Anterior cingulate cortex (tissue), 58 donors: ENCODE results near the gene BCAN.

Source experiments
- DNase-seq, 58 donors: peaks; one replicate each; lab custom pipeline; 2025; lab: John Stamatoyannopoulos, UW

BCAN gene

DNA sequence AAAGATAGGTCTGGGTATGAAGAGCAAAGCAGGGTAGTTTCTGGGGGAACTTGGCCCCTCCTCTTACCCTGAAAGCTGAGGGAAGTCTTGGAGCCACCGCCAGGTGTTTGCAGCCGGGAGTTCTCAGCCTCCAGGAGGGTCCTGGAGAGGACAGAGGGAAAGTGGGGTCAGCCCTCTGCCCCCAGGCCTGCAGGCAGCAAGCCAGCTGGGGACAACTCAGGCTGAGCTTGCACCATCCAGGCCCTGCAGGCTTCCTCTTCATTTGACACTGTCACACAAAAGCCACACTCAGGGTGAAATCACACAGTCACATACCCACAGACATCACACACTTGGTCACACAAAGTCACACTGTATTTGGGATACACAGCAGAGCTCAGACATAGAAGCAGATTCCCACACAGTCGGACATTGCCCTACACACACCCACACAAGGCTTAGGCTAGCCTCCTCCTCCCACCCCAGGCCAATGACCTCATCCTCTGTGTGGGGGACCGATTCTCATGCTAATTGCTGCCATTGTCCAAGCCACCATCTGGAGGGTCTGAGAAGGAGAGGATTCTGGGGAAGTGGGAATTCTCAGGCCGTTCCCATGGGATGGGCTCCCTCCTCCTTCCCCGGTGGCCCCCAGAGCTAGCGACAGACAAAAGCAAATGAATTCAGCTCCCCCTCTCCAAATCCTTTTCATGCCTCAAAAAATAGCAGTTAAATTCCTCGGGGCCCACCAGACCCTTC, 31.6 kb downstream of the BCAN start:
- peak in 15 of 58 donors; percentile 11 to 45 (median 27) for DNase-seq

DNA sequence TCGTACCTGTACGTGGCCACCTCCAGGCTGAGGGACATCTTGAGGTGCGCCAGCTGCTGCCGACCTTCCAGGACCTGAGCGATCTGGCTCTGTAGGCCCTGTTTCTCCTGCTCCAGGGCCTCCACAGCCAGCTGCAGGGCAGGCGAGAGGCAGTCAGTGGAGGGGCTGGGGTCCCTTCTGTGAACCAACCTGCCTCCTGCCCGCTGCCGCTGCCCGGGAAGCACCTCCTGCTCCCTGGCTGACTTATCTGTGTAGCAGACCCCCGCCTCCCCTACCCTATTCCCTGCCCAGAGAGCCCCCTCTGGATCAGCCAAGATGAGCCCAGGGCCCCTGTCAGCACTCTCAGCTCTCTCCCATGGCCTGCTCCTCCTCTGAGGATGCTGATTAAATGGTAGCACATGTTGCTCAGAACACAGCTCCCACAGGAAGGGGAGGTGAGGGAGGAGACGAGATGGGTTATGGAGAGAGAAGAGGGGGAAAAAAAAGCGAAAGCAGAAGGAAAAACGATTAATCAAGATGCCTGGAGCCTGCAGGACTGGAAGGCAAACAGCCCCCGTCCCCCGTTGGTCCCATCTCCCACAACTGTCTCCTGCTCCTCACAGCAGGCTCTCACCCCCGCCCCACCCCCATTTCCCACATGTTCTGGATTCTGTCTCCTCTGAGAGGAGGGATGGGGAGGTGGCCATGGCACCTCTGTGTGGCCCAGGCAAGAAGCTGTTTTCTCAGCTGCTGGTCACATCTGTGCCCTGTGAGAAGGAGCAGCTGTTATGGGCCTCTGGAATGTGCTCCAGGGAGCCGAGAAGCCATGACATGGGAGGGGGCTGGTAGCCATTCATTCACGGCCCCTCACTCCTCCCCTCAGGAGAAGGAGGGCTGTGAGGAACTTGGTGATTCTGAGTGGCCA, 33.5 kb downstream of the BCAN start:
- DNase-seq: peak in 2 of 58 donors; percentile 14 to 17

DNA sequence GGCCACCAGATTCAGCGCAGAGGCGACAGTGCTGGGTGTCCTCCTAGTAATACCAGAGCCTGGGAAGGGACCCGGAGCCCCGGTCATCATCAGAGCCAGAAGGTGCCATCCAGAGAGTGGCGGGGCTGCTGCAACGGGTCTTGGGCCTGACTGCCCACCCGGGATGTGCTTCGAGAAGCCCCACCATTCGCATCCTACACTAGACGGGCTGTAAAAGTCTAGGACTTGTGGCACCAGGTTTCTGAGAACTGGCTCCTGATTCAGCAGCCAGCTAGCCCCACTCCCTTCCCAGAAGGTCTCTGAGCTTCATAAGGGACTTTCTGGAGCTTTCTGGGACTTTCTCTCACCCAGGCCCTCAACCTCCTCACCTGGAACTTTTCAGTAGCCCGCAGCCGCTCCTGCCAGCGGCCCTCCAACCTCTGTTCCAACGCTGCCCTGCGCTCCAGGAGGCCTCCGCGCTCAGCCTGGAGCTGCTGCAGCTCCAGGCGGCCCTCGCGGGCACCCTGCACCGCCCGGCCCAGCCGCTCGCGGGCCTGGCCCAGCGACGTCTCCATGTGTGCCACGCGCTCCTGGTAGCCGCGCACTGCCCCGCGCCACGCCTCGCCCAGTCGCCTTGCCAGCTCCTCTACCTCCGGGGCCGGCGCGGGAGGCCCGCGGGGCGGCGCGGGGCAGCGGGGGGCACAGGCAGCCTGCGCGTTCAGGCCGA, 34.4 kb downstream of the BCAN start:
- DNase-seq: no peak

DNA sequence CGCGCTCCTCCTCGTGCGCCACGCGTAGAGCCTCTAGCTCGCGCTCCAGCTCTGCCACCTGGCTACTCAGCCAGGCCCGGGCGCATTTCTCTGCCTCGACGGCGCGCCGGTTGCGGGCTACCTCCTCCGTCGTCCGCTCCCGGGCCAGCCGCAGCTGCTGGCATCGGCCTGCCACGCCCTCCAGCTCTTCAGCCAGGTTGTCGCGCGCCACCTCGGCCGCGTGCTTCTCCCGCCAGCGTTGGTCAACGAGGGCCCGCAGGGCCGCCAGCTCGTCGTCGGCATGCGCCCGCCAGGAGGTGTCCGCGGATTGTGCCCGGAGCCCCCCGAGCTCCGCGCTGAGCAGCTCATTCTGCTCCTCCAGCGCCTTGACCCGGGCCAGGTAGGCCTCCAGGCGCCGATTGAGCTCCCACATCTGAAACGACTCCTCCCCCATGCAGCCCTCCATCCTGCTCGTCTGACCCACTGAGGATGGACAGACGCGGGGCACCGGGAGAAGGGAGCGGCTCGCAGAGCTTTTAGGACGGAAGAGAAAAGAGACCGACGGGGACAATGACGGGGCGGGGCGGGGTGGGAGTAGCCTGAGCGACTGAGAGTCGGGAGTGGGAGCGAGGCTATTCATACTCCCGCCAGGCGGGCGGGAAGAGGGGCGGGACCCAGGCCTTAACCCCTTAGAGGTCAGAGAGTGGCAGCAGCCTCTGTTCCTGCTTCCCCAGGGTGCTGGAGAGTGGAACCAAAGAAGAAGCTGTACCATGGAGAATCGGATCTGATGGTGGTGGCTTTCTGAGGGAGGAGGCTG, 35.1 kb downstream of the BCAN start, which contains the start of gene NES:
TSS of gene NES (minus strand) at position 588 of the 796 bp plus-strand sequence. CDS start at position 445, 143 bp downstream.
- peak in 36 of 58 donors; percentile 7 to 58 (median 35) for DNase-seq

DNA sequence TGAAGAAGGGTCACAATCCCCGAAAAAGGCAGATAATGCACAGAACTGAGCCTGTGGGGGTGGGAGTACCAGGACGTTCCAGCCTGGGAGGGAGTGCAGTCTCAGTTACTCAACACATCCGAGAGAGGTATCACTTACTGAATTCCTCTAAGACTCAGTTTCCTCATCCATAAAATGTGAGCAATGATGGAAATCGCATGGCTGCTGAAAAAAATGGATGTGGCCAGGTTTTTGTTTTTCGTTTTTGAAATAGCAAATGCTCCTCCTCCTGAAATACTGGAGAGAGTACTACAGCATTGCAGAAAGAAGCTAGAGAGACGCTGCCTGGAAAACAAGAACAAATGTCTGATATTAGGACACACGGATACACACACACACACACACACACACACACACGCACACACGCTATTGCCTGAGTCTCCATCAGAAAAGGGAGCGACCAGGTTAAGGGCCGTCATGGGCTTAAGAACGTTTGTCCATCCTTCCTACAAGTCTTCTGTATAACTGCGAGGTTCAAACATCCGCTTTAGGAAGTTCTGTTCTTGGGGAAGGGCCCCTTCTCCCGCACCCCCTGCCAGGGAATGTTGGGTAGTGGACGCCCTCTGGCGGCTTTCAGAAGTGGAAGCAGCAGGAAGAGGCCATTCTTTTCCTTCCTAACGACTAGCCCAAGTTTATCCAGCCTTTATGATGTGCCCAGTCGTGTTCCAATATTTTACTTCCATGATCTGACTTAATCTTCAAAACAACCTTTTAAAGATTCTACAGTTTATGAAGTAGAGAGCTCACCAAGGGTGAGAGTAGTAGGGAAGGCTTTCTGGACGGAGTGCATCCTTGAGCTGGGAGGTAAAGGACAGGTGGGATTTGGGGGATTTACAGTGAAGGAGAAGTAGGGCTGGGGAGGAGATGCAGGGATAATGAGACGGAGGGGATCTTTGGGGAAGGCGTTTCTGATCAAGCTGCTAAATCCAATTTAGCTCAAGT, 36.0 kb downstream of the BCAN start:
- peak in 47 of 58 donors; percentile 15 to 77 (median 49) for DNase-seq

DNA sequence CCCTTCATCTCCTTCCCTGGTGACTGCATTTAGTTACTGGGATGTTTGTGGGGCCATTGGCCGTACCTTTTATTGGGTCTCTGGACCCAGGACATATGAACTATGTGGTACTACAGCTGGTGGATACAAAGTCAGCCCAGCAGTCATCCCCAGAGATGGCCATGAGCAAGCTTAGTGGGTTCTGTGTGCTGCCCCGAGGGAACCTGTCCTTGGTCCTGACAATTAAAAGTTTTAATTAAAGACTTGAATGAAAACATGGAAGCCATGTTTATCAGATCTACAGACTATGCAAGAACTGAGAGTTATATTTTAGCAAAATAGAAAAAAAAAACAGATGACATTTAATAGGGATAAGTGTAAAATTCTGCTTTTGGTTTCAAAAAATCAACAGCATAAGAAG, 38.1 kb downstream of the BCAN start:
- DNase-seq: no peak

DNA sequence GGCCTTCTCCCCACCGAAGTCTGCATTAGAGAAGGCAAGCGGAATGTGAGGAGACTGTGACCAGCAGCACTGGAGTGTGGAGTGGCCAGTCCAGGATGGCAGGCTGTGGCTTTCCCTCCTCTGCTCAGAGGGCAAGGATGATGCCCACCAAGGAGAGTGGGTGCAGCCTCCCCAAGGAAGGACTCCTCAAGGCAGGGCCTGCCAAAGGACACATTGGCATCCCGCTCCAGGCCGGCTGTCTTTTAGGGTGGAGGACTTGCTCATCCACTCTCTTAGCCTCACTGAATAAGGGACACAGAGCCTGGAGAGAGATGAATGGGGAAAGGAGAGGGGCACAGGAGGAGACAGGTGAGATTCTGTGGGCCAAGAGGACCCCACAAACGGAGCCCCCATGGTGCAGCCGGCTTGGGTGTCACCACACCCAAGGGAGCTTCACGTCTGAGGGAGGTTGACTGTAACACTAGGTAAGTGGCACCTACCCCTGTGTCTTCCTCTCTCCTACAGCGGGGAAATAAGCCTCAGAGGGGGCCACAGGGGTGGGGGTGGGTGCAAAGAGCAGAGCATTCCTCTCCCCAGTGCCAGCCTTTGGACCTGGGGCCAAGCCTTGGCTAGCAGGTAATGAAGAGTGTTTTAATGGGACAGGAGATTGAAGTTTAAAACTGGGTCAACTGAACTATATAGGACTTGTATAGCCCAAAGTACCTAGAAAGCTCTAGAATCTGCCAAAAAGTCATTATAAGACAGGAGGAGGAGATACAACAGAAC, 39.5 kb downstream of the BCAN start:
- DNase-seq: no peak

DNA sequence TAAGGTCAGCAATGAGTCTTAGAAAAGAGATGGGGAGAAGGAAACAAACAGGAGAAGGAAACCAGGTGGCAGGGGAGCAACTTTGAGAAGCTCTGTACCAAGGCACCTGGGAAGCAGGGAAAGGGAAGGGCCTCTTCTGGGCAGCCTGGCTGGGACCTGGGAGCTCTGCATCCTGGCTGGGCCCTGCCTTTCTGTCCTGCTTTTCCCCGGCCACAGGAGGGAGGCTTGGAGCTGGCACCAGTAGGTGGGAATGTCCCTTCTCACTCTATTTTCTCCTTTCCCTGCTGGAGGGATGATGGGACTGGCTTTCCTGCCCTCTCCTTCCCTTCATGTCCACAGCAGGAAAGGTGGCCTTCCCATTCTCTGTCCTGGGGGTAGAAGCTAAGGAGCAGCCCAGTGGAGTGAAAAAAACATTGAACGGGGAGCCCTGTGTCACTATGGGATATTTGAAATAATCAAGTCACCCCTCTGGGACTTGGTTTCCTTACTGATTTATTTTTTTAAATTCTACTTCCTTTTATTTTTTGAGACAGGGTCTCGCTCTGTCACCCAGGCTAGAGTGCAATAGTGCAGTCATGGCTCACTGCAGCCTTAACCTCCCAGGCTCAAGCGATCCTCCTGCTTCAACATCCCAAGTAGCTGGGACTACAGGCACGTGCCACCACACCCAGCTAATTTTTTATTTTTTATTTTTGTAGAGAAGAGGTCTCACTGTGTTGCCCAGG, 40.4 kb downstream of the BCAN start:
- no peak for DNase-seq

DNA sequence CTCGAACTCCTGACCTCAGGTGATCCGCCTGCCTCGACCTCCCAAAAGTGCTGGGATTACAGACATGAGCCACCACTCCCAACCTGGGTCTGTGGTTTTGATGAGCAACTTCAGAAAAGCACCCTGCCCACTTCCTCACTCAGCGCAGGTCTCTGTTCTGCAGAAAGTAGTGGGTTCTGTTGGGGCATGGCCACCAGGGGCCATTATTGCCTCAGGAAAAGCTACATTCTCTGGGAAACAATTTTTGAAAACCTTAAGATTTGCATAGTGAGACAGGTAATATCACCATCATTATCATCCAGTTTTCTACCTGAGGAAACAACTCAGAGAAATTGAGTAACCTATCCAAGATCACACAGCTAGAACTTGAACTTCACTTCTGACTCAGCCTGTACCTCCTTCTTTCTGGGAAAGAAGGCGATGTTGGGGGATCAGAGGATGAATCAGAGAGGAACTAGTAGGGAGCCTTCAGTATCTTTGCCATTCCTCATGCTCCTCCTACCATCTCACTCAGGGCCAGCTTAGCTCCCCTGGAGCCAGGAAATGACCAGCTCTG, 42.4 kb downstream of the BCAN start:
- no peak for DNase-seq

DNA sequence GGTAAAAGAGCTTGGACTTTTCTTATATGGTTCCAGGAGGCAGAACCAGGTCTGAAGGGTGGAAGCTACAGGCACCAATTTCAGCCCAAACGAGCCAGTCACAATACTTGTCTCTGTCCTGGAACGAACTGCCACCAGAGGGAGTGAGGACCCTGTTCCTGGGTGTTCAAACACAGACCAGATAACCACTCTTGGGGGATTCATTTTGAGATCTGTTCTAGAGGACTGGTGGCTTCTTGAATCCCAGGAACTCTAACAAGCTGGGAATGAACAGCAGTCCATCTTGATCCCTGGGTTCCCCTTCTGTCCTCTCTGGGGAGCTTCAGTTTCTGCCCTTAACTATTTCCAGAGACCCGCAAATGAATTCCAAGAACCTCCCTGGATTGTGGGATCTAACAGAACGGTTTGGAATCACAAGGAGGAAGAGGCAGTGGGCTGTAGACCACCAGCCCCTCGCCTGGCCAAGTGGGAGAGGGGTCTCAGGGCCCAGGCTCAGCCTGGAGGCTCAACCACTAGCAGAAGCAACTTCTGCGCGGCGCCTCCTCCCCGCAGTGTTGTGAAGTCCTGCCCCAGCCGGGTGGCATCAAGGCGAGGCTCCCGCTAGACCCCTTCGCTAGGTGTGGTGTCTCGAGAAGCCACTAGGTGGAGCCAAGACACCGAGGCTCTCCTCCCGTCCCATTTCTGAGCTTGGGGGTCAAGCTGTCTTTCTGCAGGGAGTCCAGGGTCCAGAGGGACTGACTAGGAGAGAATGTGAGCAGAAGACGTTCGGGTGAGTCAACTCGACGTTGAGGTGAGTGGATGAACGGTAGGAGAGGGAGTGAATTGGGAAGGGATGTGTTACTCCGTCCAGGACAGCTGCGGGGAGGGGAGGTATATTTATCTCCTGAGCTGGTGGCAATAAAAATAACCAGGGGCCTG, 47.4 kb downstream of the BCAN start:
- peak in 50 of 58 donors; percentile 3 to 75 (median 42) for DNase-seq

DNA sequence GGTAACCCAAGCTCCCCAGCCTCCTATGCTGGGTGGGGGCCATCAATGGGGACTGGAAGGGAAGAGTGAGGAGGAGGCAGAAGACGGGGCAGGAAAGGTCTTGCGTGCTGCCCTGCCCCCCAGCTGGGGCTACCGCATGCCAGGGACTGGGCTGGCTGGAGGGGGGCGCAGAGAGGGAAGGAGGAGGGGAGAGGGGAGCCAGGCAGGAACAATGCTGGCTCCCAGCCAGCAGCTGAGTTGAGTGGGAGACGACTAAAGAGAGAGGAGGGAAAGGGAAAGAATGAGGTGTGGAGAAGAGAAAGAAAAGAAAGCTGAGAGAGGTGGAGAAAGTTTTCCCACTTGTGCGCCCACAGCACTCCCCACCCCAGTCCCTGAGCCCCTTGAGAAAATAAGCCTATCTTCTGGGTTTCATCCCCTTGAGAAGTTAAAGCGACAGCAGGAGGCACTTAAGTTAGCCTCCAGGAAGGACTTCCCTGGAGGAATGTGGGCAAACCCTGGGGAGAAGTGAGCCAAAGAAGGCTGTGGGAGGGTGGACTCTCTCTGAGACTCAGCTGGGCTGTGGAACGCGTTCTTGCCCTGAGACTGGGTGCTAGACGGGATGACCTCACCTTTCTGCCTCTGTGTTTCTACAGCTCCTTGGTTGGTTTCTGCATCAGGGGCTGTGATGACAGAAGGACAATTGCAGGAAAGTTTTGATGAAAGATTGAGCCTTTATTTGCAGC, 48.2 kb downstream of the BCAN start:
- DNase-seq: no peak

DNA sequence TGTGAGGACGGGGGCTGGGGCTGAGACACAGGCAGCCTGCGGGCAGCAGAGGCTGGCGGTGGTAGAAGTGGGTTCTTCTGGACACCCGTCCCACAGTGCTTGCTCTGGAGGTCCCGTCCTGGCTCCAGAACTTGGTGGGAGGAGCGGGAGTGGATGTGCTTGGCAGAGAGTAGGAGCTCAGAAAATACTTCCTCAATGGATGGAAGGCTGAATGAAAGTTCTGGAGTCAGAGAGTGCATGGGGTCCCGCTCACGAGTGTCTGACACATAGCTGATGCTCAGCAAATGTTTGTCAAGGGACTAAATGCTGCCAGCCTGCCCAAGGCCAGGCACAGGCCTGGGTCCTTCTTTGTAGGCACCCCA, 48.7 kb downstream of the BCAN start:
- DNase-seq: no peak

DNA sequence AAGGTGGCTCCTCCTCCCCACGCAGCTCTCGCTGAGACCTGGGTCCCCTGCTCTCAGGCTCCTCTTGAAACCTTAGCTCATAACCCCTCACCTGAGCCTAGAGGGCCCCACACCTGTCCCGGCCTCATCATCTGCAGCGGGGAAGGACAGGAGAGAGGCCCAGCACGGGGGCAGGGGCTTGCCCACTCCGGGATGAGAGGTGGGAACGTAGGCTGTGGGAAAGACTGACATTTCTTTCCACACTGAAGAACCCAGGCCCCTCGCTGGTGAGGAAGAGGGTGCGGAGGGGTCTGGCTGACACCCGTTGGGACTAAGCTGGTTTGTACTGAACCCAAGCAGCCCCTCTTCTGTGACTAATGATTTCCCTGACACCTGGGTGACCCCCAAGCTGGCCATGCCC, 49.3 kb downstream of the BCAN start:
- no peak for DNase-seq

DNA sequence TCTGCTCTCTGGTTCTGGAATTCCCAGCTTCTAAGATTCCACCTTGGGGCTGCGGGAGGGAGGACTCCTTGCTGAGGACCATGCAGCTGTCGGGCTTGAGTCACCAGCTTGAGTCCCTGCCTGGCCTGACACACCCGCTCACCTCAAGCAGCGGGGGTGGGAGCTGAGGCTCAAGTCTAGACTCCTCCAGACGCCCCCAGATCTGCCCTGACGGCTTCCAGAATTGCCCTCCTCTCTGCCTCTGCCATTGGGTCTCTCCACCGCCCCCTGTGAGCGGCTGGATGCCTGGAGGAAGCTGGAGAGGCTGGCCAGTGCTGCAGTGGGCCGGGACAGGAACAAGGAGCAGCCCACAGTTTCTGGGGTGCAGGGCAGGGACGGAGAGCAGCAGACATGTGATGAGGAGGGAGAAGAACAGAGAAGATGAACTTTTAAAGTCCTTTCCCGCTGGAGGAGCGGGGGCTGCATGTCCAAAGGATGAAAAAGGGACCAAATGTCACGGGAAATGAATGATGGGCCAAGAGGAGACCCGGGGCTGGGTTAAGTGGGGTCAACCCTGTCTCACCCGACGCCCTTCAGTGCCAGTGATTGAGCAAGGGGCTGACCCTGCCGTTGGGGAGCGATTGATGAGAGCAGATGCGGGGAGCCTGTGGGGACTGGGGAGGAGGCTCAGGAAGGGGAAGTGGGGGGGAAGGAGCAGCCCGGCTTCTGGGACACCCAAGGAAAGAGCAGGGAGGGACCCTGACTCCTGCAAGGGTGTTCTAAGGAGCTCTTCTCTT, 49.9 kb downstream of the BCAN start:
- DNase-seq: no peak
